Measurements from ENCODE around the gene KRTAP12-1.
"Not testable (repeated sequence)": the region's sequence is repeated elsewhere in the genome, so short reads cannot be mapped to it uniquely, and the experiment has no call there.

Gene KRTAP12-1

GRCh38 chr21:44664691-44665090 lies 17.3 kb downstream of the KRTAP12-1 start:
- DNase-seq = no peak
- H3K9me3 ChIP-seq (ENCODE audit: severe bottlenecking) = peaks cover 14% of the 10 kb centered on the region
- no peaks in the 10 kb centered on the region for H3K27me3 ChIP-seq (ENCODE audit: insufficient read depth, low read depth, severe bottlenecking)
- no peak overlapping the region for H3K27ac ChIP-seq
- H3K4me3 ChIP-seq (ENCODE audit: low read depth, low read length) = no peak overlapping the region
- TF ChIP-seq, protein P1, sequence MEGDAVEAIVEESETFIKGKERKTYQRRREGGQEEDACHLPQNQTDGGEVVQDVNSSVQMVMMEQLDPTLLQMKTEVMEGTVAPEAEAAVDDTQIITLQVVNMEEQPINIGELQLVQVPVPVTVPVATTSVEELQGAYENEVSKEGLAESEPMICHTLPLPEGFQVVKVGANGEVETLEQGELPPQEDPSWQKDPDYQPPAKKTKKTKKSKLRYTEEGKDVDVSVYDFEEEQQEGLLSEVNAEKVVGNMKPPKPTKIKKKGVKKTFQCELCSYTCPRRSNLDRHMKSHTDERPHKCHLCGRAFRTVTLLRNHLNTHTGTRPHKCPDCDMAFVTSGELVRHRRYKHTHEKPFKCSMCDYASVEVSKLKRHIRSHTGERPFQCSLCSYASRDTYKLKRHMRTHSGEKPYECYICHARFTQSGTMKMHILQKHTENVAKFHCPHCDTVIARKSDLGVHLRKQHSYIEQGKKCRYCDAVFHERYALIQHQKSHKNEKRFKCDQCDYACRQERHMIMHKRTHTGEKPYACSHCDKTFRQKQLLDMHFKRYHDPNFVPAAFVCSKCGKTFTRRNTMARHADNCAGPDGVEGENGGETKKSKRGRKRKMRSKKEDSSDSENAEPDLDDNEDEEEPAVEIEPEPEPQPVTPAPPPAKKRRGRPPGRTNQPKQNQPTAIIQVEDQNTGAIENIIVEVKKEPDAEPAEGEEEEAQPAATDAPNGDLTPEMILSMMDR (IDR thresholded peaks at IDR 0.05; ENCODE audit: low read depth, low read length) = no peak
- no peaks in the 10 kb centered on the region for H3K36me3 ChIP-seq

DNA sequence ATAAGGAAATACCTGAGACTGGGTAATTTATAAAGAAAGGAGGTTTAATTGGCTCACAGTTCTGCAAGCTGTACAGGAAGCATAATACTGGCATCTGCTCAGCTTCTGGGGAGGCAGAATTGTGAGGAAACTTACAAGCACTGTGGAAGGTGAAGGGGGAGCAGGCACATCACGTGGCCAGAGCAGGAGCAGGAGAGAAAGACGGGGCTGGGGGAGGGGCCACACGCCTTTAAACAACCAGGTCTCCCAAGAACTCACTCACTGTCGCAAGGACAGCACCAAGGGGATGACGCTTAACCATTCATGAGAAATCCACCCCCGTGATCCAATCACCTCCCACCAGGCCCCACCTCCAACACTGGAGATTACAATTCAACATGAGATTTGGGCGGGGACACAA lies 20.4 kb downstream of the KRTAP12-1 start:
- not testable (repeated sequence) for H3K27ac ChIP-seq; H3K36me3 ChIP-seq; H3K4me3 ChIP-seq (ENCODE audit: low read depth, low read length); DNase-seq; H3K27me3 ChIP-seq (ENCODE audit: insufficient read depth, low read depth, severe bottlenecking)
- H3K9me3 ChIP-seq (ENCODE audit: severe bottlenecking) = peaks cover 10% of the 10 kb centered on the region

GRCh38 chr21:44658913-44659595 lies 22.9 kb downstream of the KRTAP12-1 start:
- H3K4me3 ChIP-seq (ENCODE audit: low read depth, low read length) = no peak overlapping the region
- TF ChIP-seq, protein P1 (IDR thresholded peaks at IDR 0.05; ENCODE audit: low read depth, low read length) = no peak
- H3K27me3 ChIP-seq (ENCODE audit: insufficient read depth, low read depth, severe bottlenecking) = no peaks in the 10 kb centered on the region
- H3K27ac ChIP-seq = no peak overlapping the region
- H3K9me3 ChIP-seq (ENCODE audit: severe bottlenecking) = peaks cover 16% of the 10 kb centered on the region
- H3K36me3 ChIP-seq = no peaks in the 10 kb centered on the region
- no peak for DNase-seq

GRCh38 chr21:44658541-44658910 lies 23.4 kb downstream of the KRTAP12-1 start:
- DNase-seq = no peak
- Histone ChIP-seq H3K27me3 (ENCODE audit: insufficient read depth, low read depth, severe bottlenecking) (no peaks in the 10 kb centered on the region), H3K4me3 (ENCODE audit: low read depth, low read length) (no peak overlapping the region), H3K27ac (no peak overlapping the region), H3K9me3 (ENCODE audit: severe bottlenecking) (peaks cover 13% of the 10 kb centered on the region), H3K36me3 (no peaks in the 10 kb centered on the region)
- TF ChIP-seq, protein P1 (IDR thresholded peaks at IDR 0.05; ENCODE audit: low read depth, low read length) = no peak

DNA sequence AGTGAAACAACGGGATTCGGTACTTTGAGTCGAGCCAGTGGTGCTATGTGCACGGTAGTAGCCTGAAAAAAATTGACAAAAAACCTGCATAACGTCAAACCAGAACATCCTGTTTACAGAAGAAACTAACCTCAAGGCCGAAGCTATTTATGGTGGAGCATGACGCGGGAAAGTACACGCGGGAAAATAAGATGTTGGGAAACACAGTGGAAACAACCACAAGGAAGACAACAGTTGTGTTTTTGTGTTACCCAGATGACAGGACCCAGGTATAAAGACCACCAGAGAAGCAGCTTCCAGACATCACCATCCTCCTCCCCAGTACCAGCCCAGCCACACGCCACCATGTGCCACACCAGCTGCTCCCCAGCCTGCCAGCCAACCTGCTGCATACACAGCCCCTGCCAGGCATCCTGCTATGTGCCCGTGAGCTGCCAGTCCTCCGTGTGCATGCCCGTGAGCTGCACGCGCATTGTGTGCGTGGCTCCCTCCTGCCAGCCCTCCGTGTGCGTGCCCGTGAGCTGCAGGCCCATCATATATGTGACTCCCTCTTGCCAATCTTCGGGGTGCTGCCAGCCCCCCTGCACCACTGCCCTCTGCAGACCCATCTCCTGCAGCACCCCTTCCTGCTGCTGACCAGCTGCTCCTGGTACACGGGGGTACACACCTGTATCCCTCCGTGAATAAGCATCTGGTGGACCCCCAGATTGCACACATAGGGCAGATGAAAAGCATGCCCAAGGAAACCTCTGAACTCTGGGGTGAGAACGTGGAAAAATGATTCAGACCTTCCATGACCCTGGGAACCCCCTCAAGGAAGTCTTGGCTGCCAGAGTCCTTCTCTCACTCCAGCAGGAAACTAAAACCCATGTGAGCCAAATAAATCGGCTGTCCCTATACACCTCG lies 24.1 kb downstream of the KRTAP12-1 start, which contains the start of gene KRTAP12-3:
Gene KRTAP12-3, plus strand, starts transcription at position 298 of the 906 bp plus-strand sequence. Its CDS starts 48 bp downstream, at position 346.
- Histone ChIP-seq H3K9me3 (ENCODE audit: severe bottlenecking) (peaks cover 13% of the 10 kb centered on the region), H3K27ac (no peak within 1 kb of the TSS), H3K4me3 (ENCODE audit: low read depth, low read length) (no peak within 1 kb of the TSS), H3K36me3 (no peaks in the 10 kb centered on the region), H3K27me3 (ENCODE audit: insufficient read depth, low read depth, severe bottlenecking) (no peaks in the 10 kb centered on the region)
- no peak for DNase-seq
- TF ChIP-seq, protein P1 (IDR thresholded peaks at IDR 0.05; ENCODE audit: low read depth, low read length) = no peak

DNA sequence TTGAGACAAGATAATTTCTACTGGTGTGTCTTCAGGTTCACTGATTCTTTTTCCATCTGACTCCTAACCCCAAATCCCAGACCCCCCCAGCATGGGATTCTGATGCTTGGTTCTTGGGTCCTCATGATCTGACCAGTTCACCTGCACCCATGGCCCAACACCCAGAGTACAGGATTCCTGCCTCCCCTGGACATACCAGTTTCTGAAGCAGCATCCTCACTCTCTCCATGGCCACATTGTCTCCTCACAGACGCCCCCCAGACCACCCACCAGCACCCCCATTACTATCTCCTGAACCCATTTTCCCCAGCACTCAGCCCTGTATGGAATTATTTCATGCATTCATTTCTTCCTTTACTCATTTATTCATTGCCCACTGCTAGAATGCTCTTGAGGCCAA lies 25.1 kb downstream of the KRTAP12-1 start:
- no peak for DNase-seq
- Histone ChIP-seq H3K27me3 (ENCODE audit: insufficient read depth, low read depth, severe bottlenecking) (no peaks in the 10 kb centered on the region), H3K9me3 (ENCODE audit: severe bottlenecking) (peaks cover 13% of the 10 kb centered on the region), H3K36me3 (no peaks in the 10 kb centered on the region), H3K4me3 (ENCODE audit: low read depth, low read length) (no peak overlapping the region), H3K27ac (no peak overlapping the region)
- TF ChIP-seq, protein P1 (IDR thresholded peaks at IDR 0.05; ENCODE audit: low read depth, low read length) = no peak
